Gastrocnemius medialis (tissue), 4 donors: Measurements from ENCODE around the gene CAMSAP1.

Source experiments
- CTCF ChIP-seq, 5 experiments: fragments of 450-650 bp in 3 of 5; fragments of 200-600 bp in 2 of 5; sonication (generic) in 2 of 5; IDR thresholded peaks in 4 of 5; conservative IDR thresholded peaks in 1 of 5; 1 replicate in 4 of 5; 2 replicates in 1 of 5; pipeline ENCODE4 v1.5.1; 2016 to 2019; ENCODE audit warnings: antibody characterized with exemption in 5 of 5, mild to moderate bottlenecking in 3 of 5, moderate library complexity in 3 of 5
- POLR2A ChIP-seq, 2 donors: fragments of 450-650 bp; IDR thresholded peaks; one replicate each; pipeline ENCODE4 v1.6.1; 2017; ENCODE audit warnings: antibody characterized with exemption in 2 of 2, mild to moderate bottlenecking in 2 of 2, moderate library complexity in 2 of 2

GRCh38 chr9:135827866-135828580, 79.3 kb downstream of the CAMSAP1 start:
- TF ChIP-seq POLR2A (IDR thresholded peaks at IDR 0.05) (no peak), CTCF (IDR thresholded peaks at IDR 0.05 in 4 of 5, conservative IDR thresholded peaks at IDR 0.05 in 1 of 5) (no peak)
